Measurements from ENCODE around the gene ZNF669.

DNA sequence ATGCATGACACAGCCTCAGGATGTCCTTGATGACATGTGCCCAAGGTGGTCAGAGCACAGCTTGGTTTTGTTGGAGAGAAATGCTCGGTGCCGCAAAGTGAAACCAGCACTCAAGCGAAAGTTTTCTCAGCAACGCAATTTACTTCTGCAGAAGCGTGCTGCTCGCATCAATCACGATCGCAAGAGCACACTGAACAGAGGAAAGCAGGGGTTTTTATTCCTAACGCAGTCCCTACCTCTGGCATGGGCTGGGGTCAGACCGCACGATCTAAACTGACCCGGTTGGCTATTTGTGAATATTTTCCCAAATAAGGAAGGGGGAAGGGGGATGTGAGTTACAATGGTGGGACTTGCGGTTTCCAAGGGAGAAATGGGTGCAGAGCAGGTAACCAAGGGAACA, 809 bp upstream of the ZNF669 start:
- TF ChIP-seq, protein P1, sequence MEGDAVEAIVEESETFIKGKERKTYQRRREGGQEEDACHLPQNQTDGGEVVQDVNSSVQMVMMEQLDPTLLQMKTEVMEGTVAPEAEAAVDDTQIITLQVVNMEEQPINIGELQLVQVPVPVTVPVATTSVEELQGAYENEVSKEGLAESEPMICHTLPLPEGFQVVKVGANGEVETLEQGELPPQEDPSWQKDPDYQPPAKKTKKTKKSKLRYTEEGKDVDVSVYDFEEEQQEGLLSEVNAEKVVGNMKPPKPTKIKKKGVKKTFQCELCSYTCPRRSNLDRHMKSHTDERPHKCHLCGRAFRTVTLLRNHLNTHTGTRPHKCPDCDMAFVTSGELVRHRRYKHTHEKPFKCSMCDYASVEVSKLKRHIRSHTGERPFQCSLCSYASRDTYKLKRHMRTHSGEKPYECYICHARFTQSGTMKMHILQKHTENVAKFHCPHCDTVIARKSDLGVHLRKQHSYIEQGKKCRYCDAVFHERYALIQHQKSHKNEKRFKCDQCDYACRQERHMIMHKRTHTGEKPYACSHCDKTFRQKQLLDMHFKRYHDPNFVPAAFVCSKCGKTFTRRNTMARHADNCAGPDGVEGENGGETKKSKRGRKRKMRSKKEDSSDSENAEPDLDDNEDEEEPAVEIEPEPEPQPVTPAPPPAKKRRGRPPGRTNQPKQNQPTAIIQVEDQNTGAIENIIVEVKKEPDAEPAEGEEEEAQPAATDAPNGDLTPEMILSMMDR (IDR thresholded peaks at IDR 0.05; ENCODE audit: low read length), result no peak
- TF ChIP-seq EZH2 (optimal IDR thresholded peaks at IDR 0.05; ENCODE audit: low read depth, low read length), result no peak
